WTC11 (cell line): ENCODE data around the gene CCZ1. TPM values are rescaled to one million over a fixed set of nuclear protein-coding genes. Genes with fewer than 3 reads are reported as not detected.
"Not testable (repeated sequence)": the region's sequence is repeated elsewhere in the genome, so short reads cannot be mapped to it uniquely, and the experiment has no call there.

Experiments used
- ATAC-seq: fragments of 200-7000 bp; cut with Tn5 transposase; 2 replicates; pipeline ENCODE4 v1.10.0; 2021; ENCODE audit warnings: mild to moderate bottlenecking, moderate library complexity
- CTCF ChIA-PET: fragments of 300-600 bp; sonication (Branson Sonifier 250); formaldehyde crosslinking; loops from one replicate; lab custom pipeline; 2021; ENCODE audit warnings: antibody characterized with exemption; lab: Charles Lee
- POLR2A ChIA-PET: fragments of 350-600 bp; sonication (Branson Sonifier 250); formaldehyde crosslinking; loops from one replicate; lab custom pipeline; 2021; ENCODE audit warnings: antibody characterized with exemption; lab: Charles Lee
- DNase-seq: peaks from one replicate; pipeline ENCODE4 v3.0.0; 2021; ENCODE audit warnings: low spot score
- H3K27ac Mint-ChIP-seq: 2 replicates; pipeline ENCODE4 v1.8.0; 2021; ENCODE audit warnings: mixed read lengths
- H3K27me3 Mint-ChIP-seq: 2 replicates; pipeline ENCODE4 v1.8.0; 2021; ENCODE audit warnings: low read depth, mild to moderate bottlenecking, moderate library complexity, mixed read lengths
- H3K36me3 Mint-ChIP-seq: 2 replicates; pipeline ENCODE4 v1.8.0; 2021; ENCODE audit warnings: mixed read lengths
- H3K4me1 Mint-ChIP-seq: 2 replicates; pipeline ENCODE4 v1.8.0; 2022; ENCODE audit warnings: mixed read lengths
- H3K4me3 Mint-ChIP-seq: 2 replicates; pipeline ENCODE4 v1.8.0; 2021; ENCODE audit warnings: mild to moderate bottlenecking, moderate library complexity, mixed read lengths
- H3K9me3 Mint-ChIP-seq: 2 replicates; pipeline ENCODE4 v1.8.0; 2021; ENCODE audit warnings: mixed read lengths
- AFF4 ChIP-seq: sonication (generic); formaldehyde crosslinking; IDR thresholded peaks from 2 replicates; pipeline ENCODE4 v1.8.1; 2023; ENCODE audit warnings: mild to moderate bottlenecking, missing genetic modification reagents, borderline replicate concordance
- ERG ChIP-seq: fragments of 250-450 bp; sonication (Bioruptor Pico); IDR thresholded peaks from 2 replicates; pipeline ENCODE4 v1.8.0; 2021; ENCODE audit warnings: mild to moderate bottlenecking
- MYBL2 ChIP-seq: sonication (generic); formaldehyde crosslinking; IDR thresholded peaks from 2 replicates; pipeline ENCODE4 v1.8.1; 2023; ENCODE audit warnings: mild to moderate bottlenecking, moderate library complexity, missing genetic modification reagents
- RORB ChIP-seq: fragments of 250-450 bp; sonication (Bioruptor Pico); IDR thresholded peaks from 2 replicates; pipeline ENCODE4 v1.9.0; 2021; ENCODE audit warnings: mild to moderate bottlenecking
- ZBTB43 ChIP-seq: sonication (generic); formaldehyde crosslinking; IDR thresholded peaks from 2 replicates; pipeline ENCODE4 v1.8.1; 2023; ENCODE audit warnings: mild to moderate bottlenecking, missing genetic modification reagents
- ZNF121 ChIP-seq: sonication (generic); formaldehyde crosslinking; IDR thresholded peaks from 2 replicates; pipeline ENCODE4 v1.8.0; 2023; ENCODE audit warnings: missing genetic modification reagents
- total RNA-seq: library from RNA; stranded (reverse); gene quantifications from 3 replicates; pipeline ENCODE4 v1.2.3, GENCODE V29; 2021

CCZ1 gene
- total RNA-seq, 1 experiment from 2014 or later = 124 TPM

DNA sequence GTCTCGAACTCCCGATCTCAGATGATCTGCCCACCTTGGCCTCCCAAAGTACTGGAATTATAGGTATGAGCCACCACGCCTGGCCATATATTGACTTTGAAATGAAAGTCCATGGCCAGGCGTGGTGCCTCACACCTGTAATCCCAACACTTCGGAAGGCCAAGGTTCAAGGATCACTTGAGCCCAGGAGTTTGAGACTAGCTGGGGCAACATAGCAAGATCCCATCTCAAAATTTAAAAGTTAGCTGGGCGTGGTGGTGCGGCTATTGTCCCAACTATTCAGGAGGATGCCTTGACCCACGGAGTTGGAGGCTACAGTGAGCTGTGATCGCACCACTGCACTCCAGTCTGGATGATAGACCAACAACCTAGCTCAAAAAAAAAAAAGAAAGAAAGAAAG is 6.0 kb upstream of the CCZ1 start:
- H3K4me3 Mint-ChIP-seq = no peak overlapping the region

DNA sequence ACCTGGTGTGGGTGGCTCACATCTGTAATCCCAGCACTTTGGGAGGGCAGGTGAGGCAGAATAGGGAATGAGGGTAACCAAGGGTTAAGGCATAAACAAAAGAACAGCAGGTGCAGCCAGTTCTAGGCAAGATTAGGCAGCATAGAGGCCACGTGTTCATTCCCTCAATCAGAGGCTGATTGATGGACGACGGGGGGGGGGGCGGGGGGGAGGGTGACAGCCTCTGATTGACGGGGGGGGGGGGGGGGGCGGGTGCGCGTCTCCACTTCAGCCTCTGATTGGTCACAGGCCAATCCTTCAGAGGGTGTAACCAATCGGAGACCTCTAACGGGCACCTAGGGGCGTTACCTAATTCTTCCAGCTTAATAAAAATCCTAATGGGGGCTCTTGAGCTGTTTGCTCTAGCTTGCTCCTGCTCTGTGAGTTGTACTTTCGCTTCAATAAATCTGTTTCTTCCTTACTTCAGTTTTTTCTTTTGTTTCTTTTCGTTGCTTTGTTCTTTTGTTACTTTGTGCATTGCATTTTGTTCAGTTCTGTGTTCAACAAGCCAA is 1.1 kb upstream of the CCZ1 start:
- peak overlapping the region; percentile 54 for H3K4me3 Mint-ChIP-seq
- H3K9me3 Mint-ChIP-seq, H3K27me3 Mint-ChIP-seq, H3K4me1 Mint-ChIP-seq, CTCF ChIA-PET, DNase-seq, H3K36me3 Mint-ChIP-seq, POLR2A ChIA-PET: not testable (repeated sequence)
- peak overlapping the region; percentile 82 for H3K27ac Mint-ChIP-seq
- ATAC-seq = peak; percentile 39

More for the DNA sequence above, 6.0 kb upstream of the CCZ1 start:
- TF ChIP-seq RORB (no peak), ERG (CRISPR knock-in tag) (no peak), ZNF121 (CRISPR knock-in tag) (0 out of 2 replicates have a peak, but pooled peaks have one; percentile 34), ZBTB43 (CRISPR knock-in tag) (no peak), MYBL2 (CRISPR knock-in tag) (no peak), AFF4 (CRISPR knock-in tag) (no peak)
- no peaks in the 10 kb centered on the region for H3K36me3 Mint-ChIP-seq
- no peaks in the 10 kb centered on the region for H3K9me3 Mint-ChIP-seq
- ChIA-PET POLR2A (interaction anchor here (0.6 kb wide), 1 partner anchor 1388 kb away, joined by 3 read pairs; no protein-coding TSS in a partner anchor), CTCF (interaction anchor here (0.7 kb wide), 1 partner anchor 804 kb away, joined by 4 read pairs; no protein-coding TSS in a partner anchor)
- no peaks in the 10 kb centered on the region for H3K27me3 Mint-ChIP-seq
- H3K27ac Mint-ChIP-seq = no peak overlapping the region
- no peaks in the 10 kb centered on the region for H3K4me1 Mint-ChIP-seq
- ATAC-seq (no peak), DNase-seq (no peak)

- H3K4me3 Mint-ChIP-seq, H3K4me1 Mint-ChIP-seq, H3K27ac Mint-ChIP-seq, POLR2A ChIA-PET, H3K27me3 Mint-ChIP-seq, H3K36me3 Mint-ChIP-seq, ATAC-seq, H3K9me3 Mint-ChIP-seq, DNase-seq, CTCF ChIA-PET: not testable (repeated sequence)
These were observed 4.5 kb downstream of the CCZ1 start for GRCh38 chr7:5903002-5903401.

- H3K4me1 Mint-ChIP-seq, ATAC-seq, H3K27ac Mint-ChIP-seq, H3K27me3 Mint-ChIP-seq, H3K9me3 Mint-ChIP-seq, H3K4me3 Mint-ChIP-seq, DNase-seq, H3K36me3 Mint-ChIP-seq, CTCF ChIA-PET, POLR2A ChIA-PET: not testable (repeated sequence)
These were observed 6.2 kb downstream of the CCZ1 start for GRCh38 chr7:5904726-5905125.

GRCh38 chr7:5908835-5909234 is 10.3 kb downstream of the CCZ1 start:
- H3K27ac Mint-ChIP-seq, H3K4me3 Mint-ChIP-seq, CTCF ChIA-PET, H3K27me3 Mint-ChIP-seq, ATAC-seq, DNase-seq, H3K4me1 Mint-ChIP-seq, POLR2A ChIA-PET, H3K9me3 Mint-ChIP-seq: not testable (repeated sequence)
- H3K36me3 Mint-ChIP-seq = peaks cover 11% of the 10 kb centered on the region

DNA sequence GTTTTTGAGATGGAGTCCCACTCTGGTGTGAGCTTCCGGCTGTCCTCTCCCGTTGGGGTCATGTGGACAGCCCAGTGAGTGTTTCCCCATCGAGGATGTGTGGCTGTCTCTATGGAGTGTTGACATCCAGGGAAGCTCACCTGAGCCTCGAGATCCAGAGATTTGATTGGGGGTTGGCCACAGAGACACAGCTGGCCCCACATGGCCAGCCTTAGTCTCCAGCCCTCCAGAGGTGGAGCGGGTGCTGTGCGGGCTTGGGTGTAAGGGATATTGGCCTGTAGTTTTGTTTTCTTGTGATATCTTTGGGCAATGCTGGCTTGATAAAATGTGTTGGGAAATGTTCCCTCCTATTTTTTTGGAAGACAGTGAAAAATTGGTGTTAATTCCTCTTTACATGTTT is 18.0 kb downstream of the CCZ1 start:
- H3K4me1 Mint-ChIP-seq, DNase-seq, H3K27me3 Mint-ChIP-seq, H3K27ac Mint-ChIP-seq, CTCF ChIA-PET, H3K4me3 Mint-ChIP-seq, H3K9me3 Mint-ChIP-seq, POLR2A ChIA-PET, H3K36me3 Mint-ChIP-seq: not testable (repeated sequence)
- peak; percentile 81 for ATAC-seq

- H3K27ac Mint-ChIP-seq, POLR2A ChIA-PET, ATAC-seq, H3K27me3 Mint-ChIP-seq, DNase-seq, H3K4me3 Mint-ChIP-seq, H3K36me3 Mint-ChIP-seq, CTCF ChIA-PET, H3K4me1 Mint-ChIP-seq, H3K9me3 Mint-ChIP-seq: not testable (repeated sequence)
These were observed 25.6 kb downstream of the CCZ1 start for GRCh38 chr7:5924180-5924579.

DNA sequence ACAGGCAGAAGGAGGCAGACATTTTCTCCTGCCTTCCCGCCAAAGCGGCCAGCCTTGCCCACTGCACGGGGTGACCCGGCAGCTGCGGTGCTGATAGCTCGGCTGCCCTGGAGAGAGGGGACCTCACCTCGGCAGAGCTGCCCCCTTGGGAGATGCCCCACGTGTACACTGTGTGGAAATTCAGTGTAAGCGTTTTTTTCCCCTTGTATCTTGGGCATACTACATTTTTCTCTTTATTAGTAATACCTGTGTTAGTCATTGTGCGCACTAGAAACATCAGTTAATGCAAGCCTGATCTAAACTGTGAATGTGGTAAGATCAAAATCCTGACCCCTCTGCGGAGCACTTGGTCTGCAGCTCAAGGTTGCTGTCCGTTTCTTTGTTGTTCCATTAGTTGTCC is 26.1 kb downstream of the CCZ1 start:
- H3K4me3 Mint-ChIP-seq, H3K27me3 Mint-ChIP-seq, H3K4me1 Mint-ChIP-seq, H3K9me3 Mint-ChIP-seq, CTCF ChIA-PET, ATAC-seq, H3K27ac Mint-ChIP-seq, POLR2A ChIA-PET, H3K36me3 Mint-ChIP-seq, DNase-seq: not testable (repeated sequence)

GRCh38 chr7:5926263-5926870 is 27.8 kb downstream of the CCZ1 start:
- ATAC-seq, DNase-seq, H3K27me3 Mint-ChIP-seq, H3K36me3 Mint-ChIP-seq, H3K27ac Mint-ChIP-seq, CTCF ChIA-PET, H3K9me3 Mint-ChIP-seq, H3K4me1 Mint-ChIP-seq, POLR2A ChIA-PET, H3K4me3 Mint-ChIP-seq: not testable (repeated sequence)
